Activated naive CD4-positive, alpha-beta T cell treated with anti-CD3 and anti-CD28 coated beads for 36 hours (primary cell): ENCODE results near the gene SOWAHA. TPM values are rescaled to one million over a fixed set of nuclear protein-coding genes. Genes with fewer than 3 reads are reported as not detected.
A peak's percentile ranks its signal among the peaks of the same experiment; 100 is the strongest.

Experiments used
- CTCF ChIA-PET: fragments of 350-600 bp; sonication (Branson Sonifier 250); formaldehyde crosslinking; loops from one replicate; lab custom pipeline; 2021; ENCODE audit warnings: antibody characterized with exemption; lab: Charles Lee
- DNase-seq: peaks from one replicate; pipeline ENCODE4 v3.0.0-alpha.2; 2020
- H3K27ac Mint-ChIP-seq: one replicate; pipeline ENCODE4 v1.8.0; 2021; ENCODE audit warnings: mild to moderate bottlenecking, mixed read lengths
- H3K27me3 Mint-ChIP-seq: one replicate; pipeline ENCODE4 v1.8.0; 2021; ENCODE audit warnings: low read depth, mixed read lengths
- H3K36me3 Mint-ChIP-seq: one replicate; pipeline ENCODE4 v1.8.0; 2021; ENCODE audit warnings: low read depth, mixed read lengths
- H3K4me1 Mint-ChIP-seq: one replicate; pipeline ENCODE4 v1.8.0; 2021; ENCODE audit warnings: low read depth, mixed read lengths
- H3K4me3 Mint-ChIP-seq: one replicate; pipeline ENCODE4 v1.8.0; 2021; ENCODE audit warnings: mild to moderate bottlenecking, moderate library complexity, mixed read lengths
- H3K9me3 Mint-ChIP-seq: one replicate; pipeline ENCODE4 v1.8.0; 2021; ENCODE audit warnings: mixed read lengths
- intact Hi-C: fragments of 100-400 bp; cut with micrococcal nuclease; formaldehyde crosslinking; loops from one replicate; pipeline ENCODE4 v1.15.1; 2023
- total RNA-seq, 2 experiments: library from RNA; stranded (reverse); gene quantifications; one replicate each; pipeline ENCODE4 v1.2.3, GENCODE V29; 2021

The SOWAHA gene
- total RNA-seq, 2 experiments from 2014 or later, result not detected

GRCh38 chr5:132831095-132831860, 18.2 kb downstream of the SOWAHA start:
- H3K4me1 Mint-ChIP-seq, result peaks cover 4% of the 10 kb centered on the region
- CTCF ChIA-PET, result interaction anchor here (1.1 to 4.6 kb wide), 3 partner anchors 12 to 53 kb away, joined by 3 to 45 read pairs (median 4); no protein-coding TSS in a partner anchor
- no peak overlapping the region for H3K27ac Mint-ChIP-seq
- H3K9me3 Mint-ChIP-seq, result no peaks in the 10 kb centered on the region
- H3K4me3 Mint-ChIP-seq, result peak overlapping the region; percentile 62
- H3K27me3 Mint-ChIP-seq, result peaks cover 43% of the 10 kb centered on the region
- DNase-seq, result no peak
- no peaks in the 10 kb centered on the region for H3K36me3 Mint-ChIP-seq
- intact Hi-C loops, result no loop called here

- Mint-ChIP-seq H3K4me1 (peaks cover 4% of the 10 kb centered on the region), H3K27me3 (peaks cover 31% of the 10 kb centered on the region), H3K4me3 (no peak overlapping the region), H3K27ac (no peak overlapping the region), H3K9me3 (no peaks in the 10 kb centered on the region), H3K36me3 (no peaks in the 10 kb centered on the region)
- CTCF ChIA-PET, result interaction anchor here (1.0 to 4.6 kb wide), 2 partner anchors 13 to 121 kb away, joined by 5 to 45 read pairs; no protein-coding TSS in a partner anchor
- intact Hi-C loops, result no loop called here
- no peak for DNase-seq
These were observed 19.5 kb downstream of the SOWAHA start for GRCh38 chr5:132832612-132833011.

GRCh38 chr5:132834057-132834456, 21.0 kb downstream of the SOWAHA start:
- intact Hi-C loops, result no loop called here
- CTCF ChIA-PET, result interaction anchor here (1.5 kb wide), 1 partner anchor 10 kb away, joined by 8 read pairs; no protein-coding TSS in a partner anchor
- no peak overlapping the region for H3K4me3 Mint-ChIP-seq
- no peak overlapping the region for H3K27ac Mint-ChIP-seq
- DNase-seq, result no peak
- H3K4me1 Mint-ChIP-seq, result peaks cover 4% of the 10 kb centered on the region
- no peaks in the 10 kb centered on the region for H3K36me3 Mint-ChIP-seq
- peaks cover 19% of the 10 kb centered on the region for H3K27me3 Mint-ChIP-seq
- H3K9me3 Mint-ChIP-seq, result no peaks in the 10 kb centered on the region

DNA sequence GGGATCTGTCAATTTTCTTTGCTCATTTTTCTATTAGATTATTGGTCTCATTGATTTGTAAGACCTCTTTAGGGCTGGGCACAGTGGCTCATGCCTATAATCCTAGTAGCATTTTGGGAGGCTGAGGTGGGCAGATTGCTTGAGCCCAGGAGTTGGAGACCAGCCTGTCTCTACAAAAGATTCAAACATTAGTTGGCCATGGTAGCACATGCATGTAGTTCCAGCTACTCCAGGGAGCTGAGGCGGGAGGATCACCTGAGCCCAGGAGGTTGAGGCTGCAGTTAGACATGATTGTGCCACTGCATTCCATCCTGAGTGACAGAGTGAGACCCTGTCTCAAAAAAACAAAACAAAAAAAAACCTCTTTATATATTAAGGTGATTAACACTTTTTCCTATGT, 23.8 kb downstream of the SOWAHA start:
- Mint-ChIP-seq H3K36me3 (no peaks in the 10 kb centered on the region), H3K9me3 (no peaks in the 10 kb centered on the region), H3K27ac (no peak overlapping the region), H3K4me1 (no peaks in the 10 kb centered on the region), H3K27me3 (peaks cover 3% of the 10 kb centered on the region), H3K4me3 (no peak overlapping the region)
- CTCF ChIA-PET, result interaction anchor here (1.7 kb wide), 1 partner anchor 17 kb away, joined by 6 read pairs; no protein-coding TSS in a partner anchor
- intact Hi-C loops, result no loop called here
- DNase-seq, result no peak

GRCh38 chr5:132837868-132838267, 24.8 kb downstream of the SOWAHA start:
- no peaks in the 10 kb centered on the region for H3K9me3 Mint-ChIP-seq
- no peak for DNase-seq
- intact Hi-C loops, result no loop called here
- no peak overlapping the region for H3K4me3 Mint-ChIP-seq
- no peaks in the 10 kb centered on the region for H3K27me3 Mint-ChIP-seq
- H3K36me3 Mint-ChIP-seq, result no peaks in the 10 kb centered on the region
- H3K4me1 Mint-ChIP-seq, result no peaks in the 10 kb centered on the region
- CTCF ChIA-PET, result interaction anchor here (1.7 kb wide), 1 partner anchor 18 kb away, joined by 6 read pairs; no protein-coding TSS in a partner anchor
- H3K27ac Mint-ChIP-seq, result no peak overlapping the region

DNA sequence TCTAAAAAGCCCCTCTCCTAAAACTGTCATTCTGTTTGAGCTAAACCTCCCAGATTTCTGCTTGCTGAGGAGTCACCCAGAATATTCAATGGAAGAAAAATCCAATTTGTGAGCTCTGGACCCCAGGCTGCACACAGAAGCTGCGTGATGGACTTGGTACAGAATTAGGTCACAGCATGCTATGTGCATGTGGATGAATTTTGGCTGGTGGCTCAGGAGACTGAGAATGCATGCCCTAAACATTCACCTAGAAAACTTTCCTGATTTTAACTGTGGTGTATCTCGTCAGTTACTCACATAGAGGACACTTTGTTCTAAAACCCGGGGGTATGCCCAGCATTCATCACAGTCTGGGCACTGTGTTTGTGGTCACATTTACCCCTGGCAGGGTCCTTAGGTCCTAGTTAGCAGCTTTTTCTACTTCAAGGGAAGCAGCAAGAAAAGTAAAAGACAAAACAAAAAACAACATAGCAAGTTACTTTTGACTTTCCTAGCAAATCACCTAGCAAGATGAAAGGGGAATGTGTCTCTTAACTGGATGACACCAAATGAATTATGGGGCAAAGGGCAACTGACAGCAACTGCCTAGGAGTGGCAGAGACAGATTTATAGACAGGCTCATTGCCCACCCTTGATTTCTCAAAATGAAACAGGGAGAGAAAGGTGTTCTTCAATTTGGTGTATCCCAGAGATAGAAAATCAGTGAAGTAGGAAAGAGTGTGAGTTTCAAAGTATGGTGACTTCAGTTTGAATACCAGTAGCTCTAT, 25.6 kb downstream of the SOWAHA start:
- H3K4me3 Mint-ChIP-seq, result no peak overlapping the region

DNA sequence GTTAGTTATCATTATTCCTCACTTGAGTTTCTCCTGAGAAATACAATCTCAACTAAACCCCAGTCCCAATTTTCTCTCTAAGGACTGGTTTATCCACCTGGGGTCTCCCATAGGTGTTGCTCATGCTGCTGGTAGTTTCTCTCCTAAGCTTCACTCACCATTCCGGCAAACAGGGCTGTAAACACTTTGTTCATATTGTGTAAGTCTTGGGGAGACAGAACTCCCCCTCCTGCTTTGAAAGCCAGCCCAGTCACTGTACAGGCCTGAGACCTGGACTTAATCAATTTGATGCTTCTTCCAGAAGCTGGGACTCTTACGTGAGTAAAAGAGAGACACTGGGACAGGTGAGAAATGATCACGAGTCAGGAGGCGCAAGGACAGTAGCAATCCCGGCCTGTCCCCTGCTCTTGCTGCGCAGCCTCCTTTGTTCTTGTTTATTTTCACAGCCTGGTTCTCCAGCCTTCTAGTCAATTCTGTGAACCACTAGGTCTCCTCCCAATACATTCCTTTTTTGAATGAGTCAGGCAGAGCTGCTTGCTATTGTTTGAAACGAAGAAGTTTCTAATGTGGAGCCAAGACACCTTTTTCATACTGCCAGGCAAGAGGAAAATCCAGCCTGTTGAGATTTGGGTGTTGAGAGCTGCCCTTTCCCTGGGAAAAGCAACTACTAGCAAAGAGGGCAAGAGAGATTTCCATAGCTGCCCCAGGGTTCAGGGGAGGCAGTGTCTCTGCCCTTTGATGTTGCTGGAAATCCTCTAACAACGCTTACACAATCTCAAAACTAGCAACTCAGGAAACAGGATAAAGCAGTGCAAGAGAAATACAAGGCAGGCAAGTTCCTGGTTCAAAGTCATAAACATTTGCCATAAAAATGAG, 26.6 kb downstream of the SOWAHA start:
- H3K36me3 Mint-ChIP-seq, result no peaks in the 10 kb centered on the region
- H3K4me1 Mint-ChIP-seq, result no peaks in the 10 kb centered on the region
- CTCF ChIA-PET, result interaction anchor here (1.7 kb wide), 1 partner anchor 11 kb away, joined by 3 read pairs; no protein-coding TSS in a partner anchor
- H3K9me3 Mint-ChIP-seq, result no peaks in the 10 kb centered on the region
- H3K27me3 Mint-ChIP-seq, result no peaks in the 10 kb centered on the region
- no peak for DNase-seq
- H3K27ac Mint-ChIP-seq, result no peak overlapping the region
- H3K4me3 Mint-ChIP-seq, result no peak overlapping the region
- intact Hi-C loops, result no loop called here

More for the DNA sequence above, 25.6 kb downstream of the SOWAHA start:
- CTCF ChIA-PET, result interaction anchor here (1.7 kb wide), 1 partner anchor 19 kb away, joined by 6 read pairs; no protein-coding TSS in a partner anchor
- intact Hi-C loops, result no loop called here
- DNase-seq, result no peak
- Mint-ChIP-seq H3K27me3 (no peaks in the 10 kb centered on the region), H3K4me1 (no peaks in the 10 kb centered on the region), H3K27ac (no peak overlapping the region), H3K36me3 (no peaks in the 10 kb centered on the region), H3K9me3 (no peaks in the 10 kb centered on the region)

DNA sequence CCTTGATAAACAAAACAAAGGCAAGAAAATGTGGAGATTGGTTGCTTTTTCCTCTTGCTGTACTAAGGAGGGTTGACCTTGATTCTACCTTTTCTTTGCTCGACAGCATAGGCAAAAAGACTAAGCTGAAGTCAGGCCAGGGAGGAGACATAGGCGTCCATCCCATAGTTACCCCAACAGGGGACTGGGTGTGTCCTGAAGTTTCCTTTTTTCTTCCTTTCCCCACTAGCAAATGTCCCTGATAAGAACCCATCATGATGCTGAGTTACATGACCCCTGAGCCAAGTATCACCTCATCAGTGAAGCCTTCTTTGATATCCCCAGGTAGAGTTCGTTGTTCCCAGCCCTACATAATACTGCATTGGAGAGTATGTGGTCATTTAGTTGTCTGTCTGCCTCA, 27.2 kb downstream of the SOWAHA start:
- DNase-seq, result no peak
- Mint-ChIP-seq H3K27ac (no peak overlapping the region), H3K27me3 (no peaks in the 10 kb centered on the region), H3K4me3 (no peak overlapping the region), H3K9me3 (no peaks in the 10 kb centered on the region), H3K36me3 (no peaks in the 10 kb centered on the region), H3K4me1 (no peaks in the 10 kb centered on the region)
- CTCF ChIA-PET, result interaction anchor here (1.7 kb wide), 1 partner anchor 12 kb away, joined by 3 read pairs; no protein-coding TSS in a partner anchor
- intact Hi-C loops, result no loop called here

DNA sequence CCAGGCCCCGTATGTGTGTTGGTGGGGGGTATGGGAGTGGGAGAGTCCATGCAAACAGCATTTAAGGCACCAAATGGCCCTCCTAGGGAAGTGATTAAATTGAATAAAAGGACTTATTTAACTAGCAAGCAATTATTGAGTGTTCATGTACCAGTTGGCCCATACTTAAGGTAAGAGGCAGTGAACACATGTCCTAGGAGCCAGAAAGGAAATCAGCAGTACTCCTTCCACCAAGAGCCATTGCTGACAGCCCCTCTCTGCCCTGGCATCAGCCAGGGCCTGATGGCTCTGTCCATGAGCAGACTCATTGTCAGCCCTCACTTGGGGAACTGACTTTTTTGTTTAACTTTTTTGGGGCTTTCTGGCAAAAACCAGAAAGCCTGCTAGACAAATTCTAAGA, 27.8 kb downstream of the SOWAHA start:
- Mint-ChIP-seq H3K4me1 (no peaks in the 10 kb centered on the region), H3K4me3 (no peak overlapping the region), H3K9me3 (no peaks in the 10 kb centered on the region), H3K27me3 (no peaks in the 10 kb centered on the region), H3K36me3 (no peaks in the 10 kb centered on the region), H3K27ac (no peak overlapping the region)
- CTCF ChIA-PET, result interaction anchor here (1.7 kb wide), 1 partner anchor 12 kb away, joined by 3 read pairs; no protein-coding TSS in a partner anchor
- intact Hi-C loops, result no loop called here
- DNase-seq, result no peak

DNA sequence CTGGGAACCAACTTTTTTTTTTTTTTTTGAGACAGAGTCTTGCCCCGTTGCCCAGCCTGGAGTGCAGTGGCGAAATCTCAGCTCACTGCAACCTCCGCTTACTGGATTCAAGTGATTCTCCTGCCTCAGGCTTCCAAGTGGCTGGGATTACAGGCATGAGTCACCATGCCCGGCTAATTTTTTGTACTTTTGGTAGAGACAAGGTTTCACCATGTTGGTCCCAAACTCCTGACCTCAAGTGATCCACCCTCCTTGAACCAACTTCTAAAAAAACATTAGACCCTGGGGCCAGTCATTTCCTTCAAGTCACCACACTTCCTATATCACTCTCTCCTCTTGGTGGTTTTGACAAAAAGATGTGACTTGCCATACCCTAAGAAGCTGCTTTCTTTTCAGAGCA, 28.2 kb downstream of the SOWAHA start:
- Mint-ChIP-seq H3K27me3 (no peaks in the 10 kb centered on the region), H3K4me3 (no peak overlapping the region), H3K27ac (no peak overlapping the region), H3K36me3 (no peaks in the 10 kb centered on the region), H3K9me3 (no peaks in the 10 kb centered on the region), H3K4me1 (no peaks in the 10 kb centered on the region)
- CTCF ChIA-PET, result interaction anchor here (1.7 kb wide), 1 partner anchor 13 kb away, joined by 3 read pairs; no protein-coding TSS in a partner anchor
- intact Hi-C loops, result no loop called here
- DNase-seq, result no peak

DNA sequence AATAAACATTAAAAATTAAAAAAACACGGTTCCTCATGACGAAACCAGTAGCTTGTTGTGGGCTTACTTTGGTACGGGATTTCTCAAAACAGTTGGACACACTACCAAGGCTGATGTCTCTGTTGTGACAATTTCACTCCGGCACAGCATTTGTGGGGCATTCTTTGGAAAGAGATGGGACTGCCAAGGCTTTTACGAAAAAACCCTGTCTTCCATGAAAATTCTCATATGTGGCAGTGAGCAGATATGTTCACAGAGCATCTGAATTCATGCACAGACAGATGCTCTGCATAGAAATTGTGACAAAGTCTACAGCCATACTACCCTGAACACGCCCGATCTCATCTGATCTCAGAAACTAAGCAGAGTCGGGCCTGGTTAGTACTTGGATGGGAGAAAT, 35.2 kb downstream of the SOWAHA start:
- CTCF ChIA-PET, result interaction anchor here (1.1 kb wide), 1 partner anchor 19 kb away, joined by 3 read pairs; no protein-coding TSS in a partner anchor
- intact Hi-C loops, result no loop called here

More for the DNA sequence above, 35.2 kb downstream of the SOWAHA start:
- Mint-ChIP-seq H3K4me1 (no peaks in the 10 kb centered on the region), H3K27me3 (no peaks in the 10 kb centered on the region), H3K9me3 (no peaks in the 10 kb centered on the region), H3K27ac (no peak overlapping the region), H3K36me3 (no peaks in the 10 kb centered on the region), H3K4me3 (no peak overlapping the region)
- DNase-seq, result no peak
